Ishikawa (cell line): ENCODE measurements around the gene CALCR.

Source experiments
- EP300 ChIP-seq: IDR thresholded peaks from 2 replicates; pipeline ENCODE4 v1.6.1; 2012; ENCODE audit warnings: borderline replicate concordance
- FOXM1 ChIP-seq: IDR thresholded peaks from 2 replicates; pipeline ENCODE4 v1.6.1; 2012; ENCODE audit warnings: low read depth, borderline replicate concordance
- RAD21 ChIP-seq: IDR thresholded peaks from 2 replicates; pipeline ENCODE4 v1.6.1; 2012; ENCODE audit warnings: low read depth
- TF ChIP-seq, protein P1 (sequence below): IDR thresholded peaks from 2 replicates; pipeline ENCODE4 v1.6.1; 2012
- TF ChIP-seq, protein P2 (sequence below): IDR thresholded peaks from 2 replicates; pipeline ENCODE4 v1.6.1; 2012

DNA sequence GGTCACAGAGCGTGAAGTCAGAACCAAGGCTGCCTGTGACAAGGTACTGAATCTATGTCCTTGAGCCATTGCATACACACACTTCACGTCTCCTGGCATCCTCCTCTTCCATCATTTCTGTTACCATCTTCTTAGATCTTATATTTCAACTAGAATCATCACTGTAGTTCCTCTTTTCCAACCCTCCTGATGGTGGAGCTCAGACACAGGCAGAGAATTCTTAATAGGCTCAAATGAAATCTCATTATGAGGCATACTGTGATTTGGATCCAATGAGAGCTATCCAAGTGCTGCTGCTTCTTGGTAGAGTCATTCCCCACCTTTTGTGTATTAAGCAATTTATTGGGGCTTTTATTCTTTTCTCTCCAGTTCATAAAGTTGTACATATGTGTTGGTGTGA, 113.2 kb downstream of the CALCR start:
- TF ChIP-seq EP300 = no peak
- TF ChIP-seq, protein P1, sequence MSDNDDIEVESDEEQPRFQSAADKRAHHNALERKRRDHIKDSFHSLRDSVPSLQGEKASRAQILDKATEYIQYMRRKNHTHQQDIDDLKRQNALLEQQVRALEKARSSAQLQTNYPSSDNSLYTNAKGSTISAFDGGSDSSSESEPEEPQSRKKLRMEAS = no peak
- no peak for TF ChIP-seq FOXM1
- TF ChIP-seq RAD21 = peak; percentile 52
- TF ChIP-seq, protein P2, sequence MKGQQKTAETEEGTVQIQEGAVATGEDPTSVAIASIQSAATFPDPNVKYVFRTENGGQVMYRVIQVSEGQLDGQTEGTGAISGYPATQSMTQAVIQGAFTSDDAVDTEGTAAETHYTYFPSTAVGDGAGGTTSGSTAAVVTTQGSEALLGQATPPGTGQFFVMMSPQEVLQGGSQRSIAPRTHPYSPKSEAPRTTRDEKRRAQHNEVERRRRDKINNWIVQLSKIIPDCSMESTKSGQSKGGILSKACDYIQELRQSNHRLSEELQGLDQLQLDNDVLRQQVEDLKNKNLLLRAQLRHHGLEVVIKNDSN = no peak
